SK-N-SH (cell line): ENCODE measurements around the gene ARTN.

Experiments
- POLR2AphosphoS5 ChIP-seq: IDR thresholded peaks from 2 replicates; pipeline ENCODE4 v1.6.1; 2012; ENCODE audit warnings: low read depth, low read length
- SIN3A ChIP-seq: IDR thresholded peaks from 2 replicates; pipeline ENCODE4 v1.6.1; 2012; ENCODE audit warnings: low read depth, mild to moderate bottlenecking, low read length, moderate library complexity, borderline replicate concordance
- SMC3 ChIP-seq: IDR thresholded peaks from 2 replicates; pipeline ENCODE4 v1.6.1; 2012; ENCODE audit warnings: low read depth, low read length, improper control_type of control experiment
- YY1 ChIP-seq: IDR thresholded peaks from 2 replicates; pipeline ENCODE4 v1.4.0; 2012; ENCODE audit warnings: low read depth, mild to moderate bottlenecking

DNA sequence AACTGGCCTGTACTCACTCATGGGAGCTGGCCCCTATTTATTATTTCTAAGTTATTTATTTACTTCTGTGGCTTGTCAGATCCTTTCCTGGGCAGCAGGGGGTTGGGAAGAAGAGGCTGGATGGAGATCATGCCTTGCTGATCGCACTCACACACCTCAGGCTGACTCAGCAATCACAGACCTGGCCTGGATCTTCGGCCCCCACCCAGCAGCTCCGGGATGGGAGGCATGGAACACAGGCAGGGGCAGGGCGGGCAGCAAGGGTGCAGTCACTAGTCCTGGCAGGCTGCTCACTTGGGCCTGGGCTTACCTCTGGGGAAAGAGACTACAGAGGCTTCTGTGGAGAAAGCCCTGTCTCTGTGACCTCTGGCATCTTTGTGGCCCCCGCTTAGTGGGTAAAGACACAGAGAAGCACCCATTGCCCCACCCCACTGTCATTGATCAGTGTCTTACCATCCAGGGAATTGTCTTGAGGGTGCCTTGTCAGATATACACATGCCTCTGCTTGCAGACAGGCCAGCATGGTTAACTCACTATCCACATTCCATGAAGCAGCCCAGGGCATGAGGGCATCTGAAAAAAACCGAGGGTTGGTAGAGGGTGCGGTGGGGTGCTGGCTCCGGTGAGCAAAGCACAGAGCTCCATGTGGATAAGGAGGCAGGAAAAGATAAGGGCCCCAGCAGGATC is 3.7 kb downstream of the ARTN start:
- TF ChIP-seq YY1 (no peak), SIN3A (no peak), POLR2AphosphoS5 (no peak), SMC3 (no peak)
